Stimulated activated CD8-positive, alpha-beta memory T cell treated with anti-CD3 and anti-CD28 coated beads, Interleukin-15, amount 100 ng/mL, for 1 hour (primary cell): ENCODE measurements around the gene LPP.
"Not testable (repeated sequence)": the region's sequence is repeated elsewhere in the genome, so short reads cannot be mapped to it uniquely, and the experiment has no call there.

ENCODE experiments used
- DNase-seq: peaks from one replicate; pipeline ENCODE4 v3.0.0-alpha.2; 2020; ENCODE audit warnings: low read depth

The LPP gene

GRCh38 chr3:188589071-188589470, 435.1 kb downstream of the LPP start:
- no peak for DNase-seq

- DNase-seq, result no peak
These were observed 435.8 kb downstream of the LPP start for GRCh38 chr3:188589771-188590170.

GRCh38 chr3:188590557-188590956, 436.6 kb downstream of the LPP start:
- DNase-seq, result no peak

GRCh38 chr3:188594139-188594538, 440.2 kb downstream of the LPP start:
- no peak for DNase-seq

- no peak for DNase-seq
These were observed 442.0 kb downstream of the LPP start for GRCh38 chr3:188595890-188596376.

- DNase-seq, result no peak
These were observed 444.9 kb downstream of the LPP start for GRCh38 chr3:188598894-188599293.

- DNase-seq, result no peak
These were observed 448.2 kb downstream of the LPP start for GRCh38 chr3:188602111-188602510.

GRCh38 chr3:188602620-188603019, 448.7 kb downstream of the LPP start:
- no peak for DNase-seq

- DNase-seq, result no peak
These were observed 450.7 kb downstream of the LPP start for GRCh38 chr3:188604651-188605050.

GRCh38 chr3:188605231-188605630, 451.3 kb downstream of the LPP start:
- no peak for DNase-seq

GRCh38 chr3:188605905-188606304, 451.9 kb downstream of the LPP start:
- DNase-seq, result no peak

- no peak for DNase-seq
These were observed 453.9 kb downstream of the LPP start for GRCh38 chr3:188607805-188608315.

- DNase-seq, result no peak
These were observed 454.4 kb downstream of the LPP start for GRCh38 chr3:188608401-188608800.

GRCh38 chr3:188613721-188614120, 459.8 kb downstream of the LPP start:
- not testable (repeated sequence) for DNase-seq

GRCh38 chr3:188617270-188617669, 463.3 kb downstream of the LPP start:
- DNase-seq, result no peak

- DNase-seq, result no peak
These were observed 464.2 kb downstream of the LPP start for GRCh38 chr3:188617988-188618701.

- no peak for DNase-seq
These were observed 466.8 kb downstream of the LPP start for GRCh38 chr3:188620752-188621151.

- no peak for DNase-seq
These were observed 470.4 kb downstream of the LPP start for GRCh38 chr3:188624384-188624783.

- DNase-seq, result no peak
These were observed 470.9 kb downstream of the LPP start for GRCh38 chr3:188624828-188625227.

- no peak for DNase-seq
These were observed 473.7 kb downstream of the LPP start for GRCh38 chr3:188627652-188628051.

- DNase-seq, result no peak
These were observed 477.5 kb downstream of the LPP start for GRCh38 chr3:188631291-188632010.

GRCh38 chr3:188633206-188633605, 479.2 kb downstream of the LPP start:
- DNase-seq, result no peak

GRCh38 chr3:188634285-188634684, 480.3 kb downstream of the LPP start:
- no peak for DNase-seq
